Fibroblast of skin of left biceps (primary cell): Measurements from ENCODE around the gene NCS1.

Experiments
- DNase-seq, 2 experiments: peaks; one replicate each; pipeline ENCODE4 v3.0.0-alpha.2; 2013; ENCODE audit warnings: low read depth in 2 of 2

The NCS1 gene

GRCh38 chr9:130147198-130147597, 25.0 kb upstream of the NCS1 start:
- DNase-seq = no peak

DNA sequence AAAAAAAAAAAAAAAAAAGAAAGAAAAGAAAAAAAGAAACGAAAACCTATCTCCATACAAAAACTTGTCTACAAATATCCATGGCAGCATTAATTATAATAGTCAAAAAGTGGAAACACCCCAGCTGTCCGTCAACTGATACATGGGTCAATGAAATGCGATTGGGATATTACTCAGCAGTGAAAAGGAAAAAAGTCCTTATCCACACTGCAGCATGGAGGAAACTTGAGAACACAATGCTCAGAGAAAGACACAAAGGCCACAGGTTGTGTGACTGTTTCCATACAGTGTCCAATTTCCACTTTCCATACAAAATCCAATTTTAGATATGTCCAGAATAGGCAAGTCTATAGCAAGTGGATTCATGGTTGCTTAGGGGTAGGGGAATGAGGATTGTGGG, 24.3 kb upstream of the NCS1 start:
- no peak for DNase-seq

GRCh38 chr9:130149031-130149430, 23.2 kb upstream of the NCS1 start:
- no peak for DNase-seq

GRCh38 chr9:130149654-130150286, 22.4 kb upstream of the NCS1 start:
- no peak for DNase-seq

- DNase-seq = no peak
Observed at GRCh38 chr9:130150779-130151382, 21.3 kb upstream of the NCS1 start.

GRCh38 chr9:130154816-130155215, 17.4 kb upstream of the NCS1 start:
- DNase-seq = no peak

DNA sequence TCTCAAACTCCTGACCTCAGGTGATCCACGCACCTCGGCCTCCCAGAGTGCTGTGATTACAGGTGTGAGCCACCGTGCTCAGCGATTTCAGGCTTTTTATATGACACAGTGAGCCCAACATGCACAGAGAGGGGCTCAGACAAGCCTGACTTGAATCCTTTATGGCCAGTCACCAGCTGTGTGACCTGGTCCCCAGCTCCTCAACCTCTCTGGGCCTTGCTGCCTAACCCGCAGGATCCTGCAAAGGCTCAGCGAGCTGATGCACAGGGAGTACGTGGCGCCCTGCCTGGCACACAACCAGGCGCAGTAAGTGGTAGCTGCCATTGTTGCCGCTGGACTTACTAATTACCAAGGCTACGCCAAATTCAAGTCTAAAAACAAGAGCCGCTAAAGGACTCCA, 16.6 kb upstream of the NCS1 start:
- no peak for DNase-seq

DNA sequence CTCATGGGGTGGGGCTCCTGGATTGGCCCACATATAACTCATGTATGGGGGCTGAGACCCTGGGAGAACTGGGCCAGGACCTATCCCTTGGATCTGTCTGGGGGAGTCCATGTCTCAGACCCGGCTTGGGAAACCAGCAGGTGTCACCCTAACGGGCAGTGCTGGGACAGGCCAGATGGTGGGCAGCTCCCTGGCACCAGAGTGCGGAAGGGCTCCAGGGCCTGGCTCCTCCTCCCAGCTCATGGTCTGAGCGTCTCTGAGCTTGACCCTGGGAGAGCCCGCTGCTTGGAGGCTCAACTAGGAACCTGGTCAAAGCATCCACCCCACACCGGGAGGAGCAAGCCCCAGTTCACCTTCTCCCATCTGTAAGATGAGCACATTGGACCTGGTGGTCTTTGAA, 15.5 kb upstream of the NCS1 start:
- no peak for DNase-seq

DNA sequence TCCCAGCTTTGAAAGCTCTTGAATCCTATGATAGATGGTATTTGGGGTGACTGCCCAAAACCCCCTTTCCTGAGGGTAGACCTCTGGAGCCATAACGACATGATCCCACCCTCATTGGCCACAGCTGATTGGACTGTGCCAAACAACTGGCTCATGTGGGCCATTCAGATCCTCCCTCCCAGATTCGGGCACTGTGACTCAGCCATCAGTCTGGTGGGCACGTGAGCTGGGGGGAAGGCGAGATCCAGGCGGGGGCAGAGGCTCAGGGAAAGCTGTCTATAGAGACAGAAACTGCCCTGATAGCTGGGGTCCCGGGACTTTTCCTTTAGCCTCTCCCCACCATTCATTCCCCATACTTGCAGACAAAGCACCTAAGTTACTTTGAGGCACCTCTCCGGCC, 15.1 kb upstream of the NCS1 start:
- DNase-seq = no peak

DNA sequence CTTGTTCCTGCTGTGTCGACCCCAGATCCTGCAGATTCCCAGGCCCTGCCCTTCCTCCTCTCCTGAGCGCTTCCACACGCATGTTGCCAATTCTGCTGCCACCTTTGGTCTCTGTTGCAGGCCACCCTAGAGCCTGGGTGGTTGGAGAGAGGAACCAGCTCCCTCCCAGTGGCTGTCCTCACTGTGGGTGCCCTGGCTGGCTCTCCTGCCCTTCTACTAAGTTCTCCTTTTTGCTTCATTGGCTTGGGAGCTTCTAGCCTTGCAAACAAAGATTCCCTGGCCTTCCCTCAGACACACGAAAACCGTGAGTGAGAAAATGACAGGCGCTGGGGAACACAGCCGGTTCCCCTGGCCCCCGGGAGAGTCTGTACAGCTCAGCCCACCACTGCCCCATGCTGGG, 14.2 kb upstream of the NCS1 start:
- no peak for DNase-seq

- DNase-seq = no peak
Observed at GRCh38 chr9:130159057-130159456, 13.1 kb upstream of the NCS1 start.

GRCh38 chr9:130159915-130160670, 12.1 kb upstream of the NCS1 start:
- no peak for DNase-seq

DNA sequence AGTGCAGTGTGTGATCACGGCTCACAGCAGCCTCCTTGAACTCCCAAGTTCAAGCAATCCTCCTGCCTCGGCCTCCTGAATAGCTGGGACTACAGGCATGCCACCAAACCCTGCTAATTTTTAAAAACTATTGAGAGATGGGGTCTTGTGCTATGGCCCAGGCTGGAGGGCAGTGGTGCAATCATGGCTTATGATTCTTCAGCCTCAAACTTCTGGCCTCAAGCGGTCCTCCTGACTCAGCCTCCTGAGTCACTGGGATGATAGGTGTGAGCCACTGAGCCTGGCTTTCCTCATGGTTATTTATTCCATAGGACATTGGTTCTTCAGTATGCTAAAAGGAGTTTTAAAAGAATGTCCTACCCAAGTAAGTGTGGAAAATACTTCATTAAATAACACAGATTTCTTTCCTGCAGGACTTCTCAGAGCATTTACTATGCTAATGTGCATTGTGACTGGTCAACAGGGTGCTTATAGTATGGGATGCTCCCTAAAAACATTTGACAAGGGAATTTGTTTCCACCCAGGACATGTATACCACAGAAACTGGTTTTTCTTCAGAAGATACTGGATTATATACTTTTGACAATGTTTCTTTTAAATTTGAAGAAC, 11.2 kb upstream of the NCS1 start:
- no peak for DNase-seq

- no peak for DNase-seq
Observed at GRCh38 chr9:130165579-130165978, 6.6 kb upstream of the NCS1 start.

GRCh38 chr9:130166399-130166798, 5.8 kb upstream of the NCS1 start:
- no peak for DNase-seq

- no peak for DNase-seq
Observed at GRCh38 chr9:130167927-130168326, 4.3 kb upstream of the NCS1 start.

GRCh38 chr9:130171226-130172148, 717 bp upstream of the NCS1 start:
- no peak for DNase-seq

GRCh38 chr9:130172858-130173665, 858 bp downstream of the NCS1 start:
- no peak for DNase-seq

GRCh38 chr9:130173666-130173983, 1.4 kb downstream of the NCS1 start:
- no peak for DNase-seq

GRCh38 chr9:130174025-130174424, 1.8 kb downstream of the NCS1 start:
- DNase-seq = no peak

DNA sequence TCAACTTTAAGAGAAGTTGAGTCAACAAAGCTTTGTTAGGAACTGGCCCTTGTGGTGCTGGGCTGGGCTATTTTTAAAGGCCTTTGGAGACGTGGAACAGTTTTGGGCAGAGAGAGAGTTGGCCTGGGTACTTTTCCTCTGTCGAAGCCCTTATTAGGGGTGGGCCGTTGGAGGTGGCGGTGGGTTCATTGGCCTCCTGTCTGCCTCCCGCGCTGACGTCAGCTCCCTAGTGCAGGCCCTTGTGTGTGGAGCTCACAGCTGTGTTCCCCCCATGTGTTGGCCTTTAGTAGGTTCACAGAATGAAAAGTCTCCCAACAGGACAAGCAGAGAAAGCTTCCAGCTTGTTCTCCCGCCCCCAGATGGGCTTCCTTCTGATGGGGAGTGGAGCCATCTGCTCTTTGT, 2.7 kb downstream of the NCS1 start:
- no peak for DNase-seq
